GM12878 (cell line): ENCODE measurements around the gene MDN1. TPM values are rescaled to one million over a fixed set of nuclear protein-coding genes. Genes with fewer than 3 reads are reported as not detected.

Source experiments
- ATAC-seq: fragments of 200-7000 bp; cut with Tn5 transposase; 3 replicates; pipeline ENCODE4 v1.9.1; 2020; ENCODE audit warnings: mild to moderate bottlenecking, moderate library complexity
- BruUV-seq: library from RNA; stranded (reverse); fragments of 400-500 nt; replicated peaks from 2 replicates; lab custom pipeline; 2021; lab: Mats Ljungman, UMichigan
- CTCF ChIA-PET: fragments of 300-600 bp; sonication (Branson Sonifier 250); formaldehyde crosslinking; extraction: SDS; loops from one replicate; lab custom pipeline; 2021; ENCODE audit warnings: inconsistent platforms; lab: Yijun Ruan, JAX
- POLR2A ChIA-PET: fragments of 350-600 bp; formaldehyde crosslinking; extraction: SDS; loops from one replicate; lab custom pipeline; 2021; ENCODE audit warnings: inconsistent platforms; lab: Charles Lee
- RAD21 ChIA-PET: fragments of 300-600 bp; sonication (Branson Sonifier 250); formaldehyde crosslinking; loops from one replicate; lab custom pipeline; 2023; ENCODE audit warnings: antibody characterized with exemption; ENCODE audit not compliant: unreplicated experiment; lab: Charles Lee
- SMC1A ChIA-PET: fragments of 300-600 bp; sonication (Branson Sonifier 250); formaldehyde crosslinking; loops from one replicate; lab custom pipeline; 2023; ENCODE audit not compliant: unreplicated experiment, uncharacterized antibody; lab: Charles Lee
- DNase-seq: peaks from one replicate; pipeline ENCODE4 v3.0.0-alpha.2; 2011; ENCODE audit warnings: low read depth, low spot score
- FAIRE-seq: peaks from 3 replicates; lab custom pipeline; 2011; peaks lifted over from hg19 to GRCh38; lab: Jason Lieb, UNC
- H2AFZ ChIP-seq: 2 replicates; pipeline ENCODE4 v1.6.0; 2011; ENCODE audit warnings: low read depth, low read length, control low read depth; ENCODE audit not compliant: control insufficient read depth
- H3K27ac ChIP-seq: 2 replicates; pipeline ENCODE4 v1.5.1; 2011; ENCODE audit warnings: control low read depth; ENCODE audit not compliant: control insufficient read depth, insufficient read depth
- H3K27me3 ChIP-seq, 2 experiments: replicated peaks in 1 of 2; 2 replicates each; pipeline versions ENCODE4 v1.6.0 to v1.6.1; 2011; ENCODE audit warnings: low read length in 1 of 2; ENCODE audit not compliant: control insufficient read depth in 2 of 2, insufficient read depth in 2 of 2
- H3K36me3 ChIP-seq, 2 experiments: 2 replicates each; pipeline ENCODE4 v1.5.1; 2011; ENCODE audit warnings: low read length in 1 of 2; ENCODE audit not compliant: control insufficient read depth in 2 of 2, insufficient read depth in 2 of 2
- H3K4me1 ChIP-seq: 2 replicates; pipeline ENCODE4 v1.6.1; 2011; ENCODE audit warnings: mild to moderate bottlenecking, low read length, moderate library complexity, mixed read lengths; ENCODE audit not compliant: control insufficient read depth, insufficient read depth
- H3K4me2 ChIP-seq: 2 replicates; pipeline ENCODE4 v1.6.0; 2011; ENCODE audit warnings: control low read depth; ENCODE audit not compliant: control insufficient read depth, insufficient read depth
- H3K4me3 ChIP-seq: fragments of 200-600 bp; sonication (generic); 2 replicates; pipeline ENCODE4 v1.5.1; 2016
- H3K79me2 ChIP-seq: 2 replicates; pipeline ENCODE4 v1.6.0; 2011; ENCODE audit warnings: low read length; ENCODE audit not compliant: control insufficient read depth, insufficient read depth
- H3K9ac ChIP-seq: 2 replicates; pipeline ENCODE4 v1.8.0; 2011; ENCODE audit warnings: low read length, control low read depth, mixed read lengths; ENCODE audit not compliant: control insufficient read depth, insufficient read depth
- H3K9me3 ChIP-seq: replicated peaks from 3 replicates; pipeline ENCODE4 v1.5.1; 2011; ENCODE audit warnings: mild to moderate bottlenecking, low read length; ENCODE audit not compliant: control insufficient read depth, insufficient read depth
- H4K20me1 ChIP-seq: 2 replicates; pipeline ENCODE4 v1.6.0; 2011; ENCODE audit not compliant: control insufficient read depth, insufficient read depth
- ATF2 ChIP-seq: IDR thresholded peaks from 2 replicates; pipeline ENCODE4 v1.6.1; 2012; ENCODE audit warnings: low read length, inconsistent platforms
- CEBPB ChIP-seq, 2 experiments: fragments of 150-350 bp in 1 of 2; IDR thresholded peaks; 2 replicates each; pipeline ENCODE4 v1.6.1; 2012 to 2014; ENCODE audit warnings: low read depth in 2 of 2, low read length in 2 of 2, borderline replicate concordance in 1 of 2, inconsistent platforms in 1 of 2
- CHD2 ChIP-seq: IDR thresholded peaks from 2 replicates; pipeline ENCODE4 v1.6.1; 2011; ENCODE audit warnings: low read depth, low read length, improper control_type of control experiment, borderline replicate concordance
- E4F1 ChIP-seq: fragments of 450-650 bp; IDR thresholded peaks from 2 replicates; pipeline ENCODE4 v1.6.1; 2018; ENCODE audit warnings: borderline replicate concordance, mild to moderate bottlenecking; ENCODE audit not compliant: partially characterized antibody
- FOXK2 ChIP-seq: fragments of 450-650 bp; IDR thresholded peaks from 2 replicates; pipeline ENCODE4 v1.6.1; 2017; ENCODE audit warnings: mild to moderate bottlenecking, moderate library complexity
- PML ChIP-seq: IDR thresholded peaks from 2 replicates; pipeline ENCODE4 v1.6.1; 2012; ENCODE audit warnings: low read length, inconsistent platforms
- RAD21 ChIP-seq: IDR thresholded peaks from 2 replicates; pipeline ENCODE4 v1.6.1; 2011; ENCODE audit warnings: mild to moderate bottlenecking, low read depth, low read length, moderate library complexity; ENCODE audit not compliant: insufficient read depth
- RAD51 ChIP-seq: fragments of 450-650 bp; IDR thresholded peaks from 2 replicates; pipeline ENCODE4 v1.6.1; 2016; ENCODE audit warnings: moderate library complexity, mild to moderate bottlenecking, inconsistent platforms
- SMC3 ChIP-seq: IDR thresholded peaks from 2 replicates; pipeline ENCODE4 v1.6.1; 2011; ENCODE audit warnings: low read length, improper control_type of control experiment, borderline replicate concordance
- SREBF2 ChIP-seq: IDR thresholded peaks from 2 replicates; pipeline ENCODE4 v1.6.1; 2012; ENCODE audit warnings: mild to moderate bottlenecking, low read length
- WRNIP1 ChIP-seq: IDR thresholded peaks from 2 replicates; pipeline ENCODE4 v1.6.1; 2011; ENCODE audit warnings: low read depth, low read length, improper control_type of control experiment, borderline replicate concordance
- WGBS: methylation state at CpG from one replicate; pipeline ENCODE4 v1.1.6; 2016; ENCODE audit warnings: low lambda C conversion rate; ENCODE audit not compliant: insufficient replicate concordance, insufficient coverage; ENCODE audit errors: missing lambda C conversion rate; 5-methylcytosine and 5-hydroxymethylcytosine counted together
- in situ Hi-C: fragments of 300-500 bp; cut with MboI; formaldehyde crosslinking; loops from 9 replicates; pipeline ENCODE4 v1.14.3; 2018; ENCODE audit warnings: mixed read lengths
- intact Hi-C: fragments of 100-400 bp; cut with micrococcal nuclease; formaldehyde crosslinking; loops from one replicate; pipeline ENCODE4 v1.14.2; 2022; ENCODE audit not compliant: unreplicated experiment
- polyA plus RNA-seq, 11 experiments: library from polyadenylated mRNA; depleted of rRNA in 4 of 11; unstranded in 6 of 11; stranded (reverse) in 5 of 11; fragments of >200 nt; fragmentation: Nextera tagmentation in 4 of 11; fragmentation: Illumina TruSeq in 1 of 11; extraction: Ambion mirVana in 4 of 11; extraction: Trizol in 1 of 11; gene quantifications; 1 replicate in 1 of 11; 2 replicates in 10 of 11; pipeline versions ENCODE4 v1.2.1 to v1.2.3, GENCODE V29; 2011 to 2016; ENCODE audit warnings: inconsistent platforms in 2 of 11, missing spikeins in 2 of 11, low read depth in 1 of 11
- total RNA-seq, 4 experiments: library from RNA; depleted of rRNA in 3 of 4; stranded (reverse); fragments of >200 nt in 3 of 4; fragmentation: Illumina TruSeq in 1 of 4; extraction: Trizol in 1 of 4; gene quantifications; 2 replicates each; pipeline versions ENCODE4 v1.2.1 to v1.2.3, GENCODE V29; 2013 to 2021

Gene MDN1
- total and polyA plus RNA-seq, 10 of the 15 experiments (the other 5 are each of a cell fraction or from before 2014, with no cell fraction given), result 14.3 to 50.1 (median 22.1) TPM

DNA sequence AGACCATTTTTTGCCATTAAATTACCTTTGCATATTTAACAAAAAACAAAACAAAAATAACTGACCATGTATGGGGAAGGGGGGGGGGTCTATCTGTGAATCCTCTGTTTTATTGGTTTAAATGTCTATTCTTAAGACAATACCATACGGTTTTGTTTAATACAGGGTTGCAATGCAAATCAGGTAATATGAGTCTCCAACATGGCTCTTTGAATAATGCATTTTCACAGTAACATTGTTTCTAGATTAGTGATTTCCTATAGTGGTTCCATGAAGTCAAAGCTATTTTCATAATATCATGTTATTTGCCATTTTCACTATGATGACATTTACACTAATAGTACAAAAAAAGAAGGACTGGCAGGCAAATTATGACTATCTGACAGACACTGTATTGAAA lies 116.3 kb downstream of the MDN1 start:
- Histone ChIP-seq H3K4me3 (no peak overlapping the region), H3K9me3 (no peaks in the 10 kb centered on the region), H3K27ac (no peak overlapping the region), H3K36me3 (peaks cover 0 to 35% of the 10 kb centered on the region in 2 experiments; a peak in 3 of 4 replicates), H3K27me3 (no peaks in the 10 kb centered on the region), H3K9ac (no peak overlapping the region), H3K79me2 (no peaks in the 10 kb centered on the region), H4K20me1 (no peaks in the 10 kb centered on the region), H3K4me1 (no peaks in the 10 kb centered on the region), H3K4me2 (no peak overlapping the region), H2AFZ (no peak overlapping the region)
- ChIA-PET RAD21 (no interaction called here), SMC1A (interaction anchor here (0.6 kb wide), 1 partner anchor 412 kb away, joined by 3 read pairs; no protein-coding TSS in a partner anchor), CTCF (no interaction called here), POLR2A (interaction anchor here (0.6 kb wide), 1 partner anchor 122 kb away, joined by 4 read pairs; no protein-coding TSS in a partner anchor)
- FAIRE-seq, result peak; percentile 49
- TF ChIP-seq RAD21, result no peak
- TF ChIP-seq SMC3, result no peak
- no peak for TF ChIP-seq SREBF2
- no peak for TF ChIP-seq CEBPB (IDR thresholded peaks at IDR 0.05; ENCODE audit: borderline replicate concordance in 1 of 2, low read depth in 2 of 2, low read length in 2 of 2)
- TF ChIP-seq E4F1, result no peak
- no peak for TF ChIP-seq ATF2
- no peak for TF ChIP-seq WRNIP1
- TF ChIP-seq FOXK2, result no peak
- no peak for TF ChIP-seq PML
- TF ChIP-seq RAD51, result no peak
- TF ChIP-seq CHD2, result no peak
- DNase-seq, result no peak
- in situ Hi-C loops (no loop called here), intact Hi-C loops (no loop called here)
- WGBS, result 27% methylated on average over 1 of the region's 1 CpG
- BruUV-seq, result no TSS peak
- no peak for ATAC-seq
